Ovary (tissue), 9 donors: ENCODE data around the gene CD74. TPM values are rescaled to one million over a fixed set of nuclear protein-coding genes. Genes with fewer than 3 reads are reported as not detected.

ENCODE experiments used
- DNase-seq, 5 donors: peaks; one replicate each; pipeline ENCODE4 v3.0.0-alpha.2; 2019 to 2020
- H3K27ac ChIP-seq, 2 donors: fragments of 200-600 bp; one replicate each; pipeline versions ENCODE4 v1.5.1 to v1.8.0; 2019 to 2022
- H3K27me3 ChIP-seq: fragments of 200-600 bp; one replicate; pipeline ENCODE4 v1.8.0; 2022
- H3K36me3 ChIP-seq: fragments of 200-600 bp; sonication (generic); one replicate; pipeline ENCODE4 v1.5.1; 2019
- H3K4me1 ChIP-seq: one replicate; pipeline ENCODE4 v1.8.1; 2013; ENCODE audit warnings: mild to moderate bottlenecking, moderate library complexity; ENCODE audit not compliant: insufficient read depth
- H3K4me3 ChIP-seq: fragments of 200-600 bp; sonication (generic); one replicate; pipeline ENCODE4 v1.5.1; 2017
- H3K9me3 ChIP-seq, 2 donors: fragments of 200-600 bp in 1 of 2; sonication (generic) in 1 of 2; one replicate each; pipeline versions ENCODE4 v1.5.1 to v1.8.1; 2013 to 2019; ENCODE audit warnings: mild to moderate bottlenecking in 1 of 2, moderate library complexity in 1 of 2
- CTCF ChIP-seq, 3 donors: fragments of 450-650 bp in 2 of 3; fragments of 200-600 bp in 1 of 3; IDR thresholded peaks; one replicate each; pipeline versions ENCODE4 v1.5.1 to v1.8.0; 2016 to 2022; ENCODE audit warnings: antibody characterized with exemption in 3 of 3, mild to moderate bottlenecking in 1 of 3
- EP300 ChIP-seq: sonication (generic); formaldehyde crosslinking; IDR thresholded peaks from one replicate; pipeline ENCODE4 v1.6.1; 2017; ENCODE audit warnings: antibody characterized with exemption
- POLR2A ChIP-seq: fragments of 450-650 bp; IDR thresholded peaks from one replicate; pipeline ENCODE4 v1.6.1; 2017; ENCODE audit warnings: antibody characterized with exemption, mild to moderate bottlenecking, moderate library complexity
- WGBS, 3 donors: extraction: QIAGEN DNeasy Blood & Tissue Kit in 1 of 3; methylation state at CpG; one replicate each; pipeline versions ENCODE4 v1.1.5 to v1.1.7; 2013 to 2017; 5-methylcytosine and 5-hydroxymethylcytosine counted together
- intact Hi-C, 4 donors: fragments of 100-400 bp; cut with DNase I; formaldehyde crosslinking; loops; one replicate each; pipeline versions ENCODE4 v1.11.0 to v1.15.1; 2022 to 2023
- polyA plus RNA-seq, 2 donors: library from polyadenylated mRNA; stranded (reverse); fragments of 200-250 nt in 1 of 2; fragments of 350-450 nt in 1 of 2; fragmentation: Illumina TruSeq in 1 of 2; extraction: RNeasy Lipid Tissue Mini Kit (QIAGEN cat#74804) in 1 of 2; gene quantifications; one replicate each; pipeline ENCODE4 v1.2.3, GENCODE V29; 2013 to 2014
- total RNA-seq, 7 donors: library from RNA; depleted of rRNA in 2 of 7; stranded (reverse); fragments of >200 nt in 2 of 7; fragmentation: NEBNext Ultra II Directional in 3 of 7; extraction: Animal tissue kit (Norgen Biotek cat#: 25700) in 3 of 7; gene quantifications; one replicate each; pipeline versions ENCODE4 v1.1.0 to v1.2.4, GENCODE V29; 2016 to 2023
- donor health status: DM: no; HTN: no; CAD: no; lungs with moderate emphysema.
- donor health status: DM: no; HTN: no; CAD: no.
- donor health status: Bipolar disorder and iron deficiency.
- donor health status: DM: yes; HTN: yes; CAD: no.
- donor health status: DM: no; HTN: no; CAD: no.
- donor health status: DM: yes; HTN: yes; CAD: no.

The CD74 gene
- total and polyA plus RNA-seq, 9 donors: 96.9 to 1,292 (median 384) TPM

- intact Hi-C loops: no loop called here
- Histone ChIP-seq H3K9me3 (no peaks in the 10 kb centered on the region), H3K27ac (no peak overlapping the region), H3K4me3 (no peak overlapping the region), H3K27me3 (no peaks in the 10 kb centered on the region), H3K4me1 (no peaks in the 10 kb centered on the region), H3K36me3 (peaks cover 3% of the 10 kb centered on the region)
- no peak for DNase-seq
- TF ChIP-seq EP300: no peak
- no peak for TF ChIP-seq CTCF (IDR thresholded peaks at IDR 0.05)
- WGBS, 3 donors: 91 to 96% (median 93%) methylated on average over 6 of the region's 6 CpGs
Observed at GRCh38 chr5:150372639-150373038, 40.1 kb downstream of the CD74 start.

GRCh38 chr5:150368526-150368925 is 44.2 kb downstream of the CD74 start:
- 80 to 94% (median 92%) methylated on average over 4 of the region's 4 CpGs for WGBS, 3 donors
- H3K9me3 ChIP-seq: no peaks in the 10 kb centered on the region
- no peak for TF ChIP-seq EP300
- no peak for TF ChIP-seq POLR2A
- no peak overlapping the region for H3K27ac ChIP-seq
- H3K36me3 ChIP-seq: peaks cover 3% of the 10 kb centered on the region
- intact Hi-C loops: no loop called here
- no peaks in the 10 kb centered on the region for H3K4me1 ChIP-seq
- no peak overlapping the region for H3K4me3 ChIP-seq
- no peaks in the 10 kb centered on the region for H3K27me3 ChIP-seq
- DNase-seq: no peak

- Histone ChIP-seq H3K9me3 (no peaks in the 10 kb centered on the region), H3K36me3 (no peaks in the 10 kb centered on the region), H3K4me3 (no peak overlapping the region), H3K27me3 (no peaks in the 10 kb centered on the region), H3K27ac (no peak overlapping the region), H3K4me1 (no peaks in the 10 kb centered on the region)
- DNase-seq: no peak
- WGBS, 3 donors: 85 to 91% (median 88%) methylated on average over 9 of the region's 9 CpGs
- intact Hi-C loops: no loop called here
- TF ChIP-seq POLR2A: no peak
- TF ChIP-seq EP300: no peak
Observed at GRCh38 chr5:150364004-150364403, 48.7 kb downstream of the CD74 start.

GRCh38 chr5:150363185-150363584 is 49.5 kb downstream of the CD74 start:
- 88 to 92% (median 90%) methylated on average over 2 of the region's 2 CpGs for WGBS, 3 donors
- no peak overlapping the region for H3K4me3 ChIP-seq

GRCh38 chr5:150361301-150361700 is 51.4 kb downstream of the CD74 start:
- no peak overlapping the region for H3K4me3 ChIP-seq
- peaks cover 5% of the 10 kb centered on the region for H3K4me1 ChIP-seq
- intact Hi-C loops: no loop called here
- no peaks in the 10 kb centered on the region for H3K9me3 ChIP-seq
- no peaks in the 10 kb centered on the region for H3K36me3 ChIP-seq
- H3K27me3 ChIP-seq: no peaks in the 10 kb centered on the region
- H3K27ac ChIP-seq: no peak overlapping the region
- 93 to 95% (median 93%) methylated on average over 1 of the region's 1 CpG for WGBS, 3 donors
- no peak for TF ChIP-seq CTCF (IDR thresholded peaks at IDR 0.05)
- TF ChIP-seq EP300: no peak
- no peak for TF ChIP-seq POLR2A
- DNase-seq: no peak

More at GRCh38 chr5:150363185-150363584, 49.5 kb downstream of the CD74 start:
- no peak for TF ChIP-seq EP300
- no peak for TF ChIP-seq CTCF (IDR thresholded peaks at IDR 0.05)
- TF ChIP-seq POLR2A: no peak
- H3K27ac ChIP-seq: no peak overlapping the region
- no peaks in the 10 kb centered on the region for H3K36me3 ChIP-seq
- H3K9me3 ChIP-seq: no peaks in the 10 kb centered on the region
- H3K4me1 ChIP-seq: peaks cover 5% of the 10 kb centered on the region
- H3K27me3 ChIP-seq: no peaks in the 10 kb centered on the region
- no peak for DNase-seq
- intact Hi-C loops: no loop called here
